Activated CD4-positive, alpha-beta T cell treated with anti-CD3 and anti-CD28 coated beads, Interleukin-2, Interleukin-6, amounts not matched to agents 100 ng/mL and 50 ng/mL, durations not matched to agents 16 hours and 8 hours (primary cell): ENCODE data around the gene RAB3IP.
"Not testable (repeated sequence)": the region's sequence is repeated elsewhere in the genome, so short reads cannot be mapped to it uniquely, and the experiment has no call there.

ENCODE experiments used
- DNase-seq: peaks from one replicate; pipeline ENCODE4 v3.0.0-alpha.2; 2020

The RAB3IP gene

GRCh38 chr12:69756088-69756755 lies 17.6 kb downstream of the RAB3IP start:
- no peak for DNase-seq

GRCh38 chr12:69758105-69758504 lies 19.4 kb downstream of the RAB3IP start:
- no peak for DNase-seq

GRCh38 chr12:69759581-69759980 lies 20.9 kb downstream of the RAB3IP start:
- not testable (repeated sequence) for DNase-seq

- no peak for DNase-seq
Measured at GRCh38 chr12:69765515-69765914, 26.9 kb downstream of the RAB3IP start.

- DNase-seq, result no peak
Measured at GRCh38 chr12:69766260-69766659, 27.6 kb downstream of the RAB3IP start.

- DNase-seq, result peak; percentile 6
Measured at GRCh38 chr12:69779928-69780327, 41.3 kb downstream of the RAB3IP start.

GRCh38 chr12:69783365-69783764 lies 44.7 kb downstream of the RAB3IP start:
- no peak for DNase-seq

GRCh38 chr12:69789351-69789750 lies 50.7 kb downstream of the RAB3IP start:
- no peak for DNase-seq

- no peak for DNase-seq
Measured at GRCh38 chr12:69792533-69792932, 53.9 kb downstream of the RAB3IP start.

GRCh38 chr12:69807101-69807897 lies 68.6 kb downstream of the RAB3IP start:
- not testable (repeated sequence) for DNase-seq

GRCh38 chr12:69810870-69811498 lies 72.3 kb downstream of the RAB3IP start:
- no peak for DNase-seq

GRCh38 chr12:69816082-69816481 lies 77.4 kb downstream of the RAB3IP start:
- DNase-seq, result no peak

- DNase-seq, result no peak
Measured at GRCh38 chr12:69821032-69821455, 82.4 kb downstream of the RAB3IP start.

- DNase-seq, result no peak
Measured at GRCh38 chr12:69821456-69822159, 82.9 kb downstream of the RAB3IP start.

GRCh38 chr12:69822201-69822860 lies 83.7 kb downstream of the RAB3IP start:
- no peak for DNase-seq

GRCh38 chr12:69824028-69824427 lies 85.4 kb downstream of the RAB3IP start:
- no peak for DNase-seq

- DNase-seq, result no peak
Measured at GRCh38 chr12:69824966-69825560, 86.4 kb downstream of the RAB3IP start, which contains the start of gene MYRFL. TSS of gene MYRFL (plus strand) at chr12:69825227. CDS start at chr12:69825518, 291 bp downstream.

- no peak for DNase-seq
Measured at GRCh38 chr12:69828897-69829296, 90.2 kb downstream of the RAB3IP start.

- no peak for DNase-seq
Measured at GRCh38 chr12:69833696-69834095, 95.0 kb downstream of the RAB3IP start.

GRCh38 chr12:69834147-69834546 lies 95.5 kb downstream of the RAB3IP start:
- DNase-seq, result no peak

GRCh38 chr12:69834576-69834975 lies 95.9 kb downstream of the RAB3IP start:
- DNase-seq, result no peak

- DNase-seq, result no peak
Measured at GRCh38 chr12:69835081-69835480, 96.4 kb downstream of the RAB3IP start.
